Mesenchymal stem cell (in vitro differentiated cells and primary cell): ENCODE data around the gene ADTRP.

ENCODE experiments used
- DNase-seq: peaks from one replicate; pipeline ENCODE4 v3.0.0-alpha.2; 2013
- H2AFZ ChIP-seq: one replicate; pipeline ENCODE4 v1.6.1; 2013; ENCODE audit warnings: low read depth, mild to moderate bottlenecking, control low read depth, inconsistent platforms, low read length, moderate library complexity
- H2AK5ac ChIP-seq: 2 replicates; pipeline ENCODE4 v1.6.1; 2013; ENCODE audit warnings: low read length, moderate library complexity, mild to moderate bottlenecking, inconsistent platforms; ENCODE audit not compliant: severe bottlenecking
- H2BK120ac ChIP-seq: one replicate; pipeline ENCODE4 v1.6.1; 2013; ENCODE audit warnings: low read depth, mild to moderate bottlenecking, inconsistent platforms, low read length, moderate library complexity
- H2BK12ac ChIP-seq, 2 experiments: one replicate each; pipeline ENCODE4 v1.6.1; 2013; ENCODE audit warnings: inconsistent platforms in 2 of 2, low read length in 2 of 2, mild to moderate bottlenecking in 2 of 2, moderate library complexity in 2 of 2, control low read depth in 1 of 2
- H2BK15ac ChIP-seq: one replicate; pipeline ENCODE4 v1.6.1; 2013; ENCODE audit warnings: mild to moderate bottlenecking, low read depth, inconsistent platforms; ENCODE audit not compliant: poor library complexity, severe bottlenecking
- H2BK5ac ChIP-seq: 2 replicates; pipeline ENCODE4 v1.6.1; 2013; ENCODE audit warnings: low read depth, mild to moderate bottlenecking, low read length, control low read depth, inconsistent platforms; ENCODE audit not compliant: poor library complexity, severe bottlenecking
- H3K14ac ChIP-seq, 2 experiments: one replicate each; pipeline ENCODE4 v1.6.1; 2013; ENCODE audit warnings: inconsistent platforms in 2 of 2, low read length in 2 of 2, control low read depth in 1 of 2, mild to moderate bottlenecking in 1 of 2, moderate library complexity in 1 of 2
- H3K18ac ChIP-seq, 2 experiments: one replicate each; pipeline ENCODE4 v1.6.1; 2013; ENCODE audit warnings: inconsistent platforms in 2 of 2, low read length in 2 of 2, control low read depth in 1 of 2, low read depth in 1 of 2, mild to moderate bottlenecking in 1 of 2
- H3K23ac ChIP-seq, 2 experiments: one replicate each; pipeline ENCODE4 v1.6.1; 2013; ENCODE audit warnings: inconsistent platforms in 2 of 2, low read length in 2 of 2, mild to moderate bottlenecking in 2 of 2, moderate library complexity in 2 of 2, control low read depth in 1 of 2
- H3K27ac ChIP-seq: 2 replicates; pipeline ENCODE4 v1.5.1; 2013; ENCODE audit warnings: mild to moderate bottlenecking, moderate library complexity, low read length, control low read depth, inconsistent platforms; ENCODE audit not compliant: poor library complexity, severe bottlenecking
- H3K27me3 ChIP-seq, 2 experiments: 2 replicates each; pipeline versions ENCODE4 v1.6.1 to v1.7.0; 2013; ENCODE audit warnings: low read length in 2 of 2, mild to moderate bottlenecking in 2 of 2, moderate library complexity in 2 of 2, control low read depth in 1 of 2, inconsistent platforms in 1 of 2; ENCODE audit not compliant: control insufficient read depth in 1 of 2, insufficient read depth in 1 of 2
- H3K36me3 ChIP-seq, 2 experiments: 2 replicates each; pipeline versions ENCODE4 v1.6.1 to v1.7.0; 2013; ENCODE audit warnings: low read length in 2 of 2, control low read depth in 1 of 2, inconsistent platforms in 1 of 2, low read depth in 1 of 2, mild to moderate bottlenecking in 1 of 2; ENCODE audit not compliant: insufficient read depth in 2 of 2, control insufficient read depth in 1 of 2
- H3K4ac ChIP-seq, 2 experiments: one replicate each; pipeline ENCODE4 v1.6.1; 2013; ENCODE audit warnings: inconsistent platforms in 2 of 2, low read length in 2 of 2, mild to moderate bottlenecking in 2 of 2, moderate library complexity in 2 of 2, control low read depth in 1 of 2, low read depth in 1 of 2
- H3K4me1 ChIP-seq: 2 replicates; pipeline ENCODE4 v1.6.1; 2013; ENCODE audit warnings: low read depth, low read length, control low read depth; ENCODE audit not compliant: control insufficient read depth, insufficient read depth
- H3K4me2 ChIP-seq: 2 replicates; pipeline ENCODE4 v1.6.1; 2013; ENCODE audit warnings: low read length, mild to moderate bottlenecking, inconsistent platforms; ENCODE audit not compliant: poor library complexity, severe bottlenecking
- H3K4me3 ChIP-seq, 2 experiments: 2 replicates each; pipeline versions ENCODE4 v1.5.1 to v1.7.0; 2013; ENCODE audit warnings: low read length in 2 of 2, mild to moderate bottlenecking in 2 of 2, control low read depth in 1 of 2, low read depth in 1 of 2; ENCODE audit not compliant: insufficient read depth in 1 of 2
- H3K79me1 ChIP-seq: replicated peaks from 2 replicates; pipeline ENCODE4 v1.6.1; 2013; ENCODE audit warnings: mild to moderate bottlenecking, control low read depth, low read length, inconsistent platforms; ENCODE audit not compliant: poor library complexity, severe bottlenecking
- H3K9ac ChIP-seq: 2 replicates; pipeline ENCODE4 v1.7.0; 2013; ENCODE audit warnings: mild to moderate bottlenecking, low read length, moderate library complexity
- H3K9me3 ChIP-seq: 2 replicates; pipeline ENCODE4 v1.7.0; 2013; ENCODE audit warnings: mild to moderate bottlenecking, low read length; ENCODE audit not compliant: control insufficient read depth
- H4K8ac ChIP-seq: one replicate; pipeline ENCODE4 v1.6.1; 2013; ENCODE audit warnings: inconsistent platforms, mild to moderate bottlenecking, low read length, moderate library complexity
- H4K91ac ChIP-seq: one replicate; pipeline ENCODE4 v1.6.1; 2013; ENCODE audit warnings: mild to moderate bottlenecking, low read length, inconsistent platforms
- WGBS: methylation state at CpG from one replicate; pipeline ENCODE4 v1.1.7; 2013; ENCODE audit warnings: mixed read lengths; 5-methylcytosine and 5-hydroxymethylcytosine counted together

The ADTRP gene

DNA sequence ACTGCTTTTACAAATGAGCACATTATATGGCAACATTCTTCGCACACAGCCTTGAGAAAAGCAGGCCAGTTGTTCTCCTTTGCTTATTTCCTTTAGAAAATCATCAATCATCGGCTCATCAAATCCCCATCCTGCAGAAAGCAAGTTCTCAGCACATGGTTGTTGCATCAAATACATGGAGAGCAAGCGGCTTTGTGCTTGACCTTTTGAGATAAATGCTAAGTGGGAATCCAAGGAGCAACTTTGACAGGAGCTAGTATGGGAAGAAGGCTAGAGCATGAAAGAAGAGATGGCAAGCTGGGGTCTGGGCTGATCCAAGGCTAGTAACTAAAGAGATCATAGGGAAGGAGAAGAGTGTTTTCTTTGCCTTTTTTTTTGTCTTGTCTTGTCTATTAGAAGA is 43.2 kb upstream of the ADTRP start:
- H3K79me1 ChIP-seq: no peaks in the 10 kb centered on the region
- no peak overlapping the region for H2BK120ac ChIP-seq
- no peak overlapping the region for H2AFZ ChIP-seq
- no peak overlapping the region for H2BK12ac ChIP-seq
- no peak overlapping the region for H3K4ac ChIP-seq
- H3K4me1 ChIP-seq: no peaks in the 10 kb centered on the region
- H3K14ac ChIP-seq: no peak overlapping the region
- H3K4me2 ChIP-seq: no peak overlapping the region
- no peaks in the 10 kb centered on the region for H3K36me3 ChIP-seq
- peaks cover 4% of the 10 kb centered on the region for H3K9me3 ChIP-seq
- H4K91ac ChIP-seq: no peak overlapping the region
- H3K27me3 ChIP-seq: no peaks in the 10 kb centered on the region
- no peak overlapping the region for H3K27ac ChIP-seq
- no peak overlapping the region for H3K23ac ChIP-seq
- no peak overlapping the region for H2BK5ac ChIP-seq
- H3K18ac ChIP-seq: no peak overlapping the region
- no peak overlapping the region for H2BK15ac ChIP-seq
- H4K8ac ChIP-seq: no peak overlapping the region
- no peak overlapping the region for H3K9ac ChIP-seq
- DNase-seq: no peak
- no peak overlapping the region for H3K4me3 ChIP-seq
- no peak overlapping the region for H2AK5ac ChIP-seq
- WGBS: 86% methylated on average over 3 of the region's 3 CpGs

GRCh38 chr6:11820821-11821220 is 42.2 kb upstream of the ADTRP start:
- Histone ChIP-seq H2AFZ (no peak overlapping the region), H2BK120ac (no peak overlapping the region), H4K8ac (no peak overlapping the region), H3K27me3 (no peaks in the 10 kb centered on the region), H3K27ac (no peak overlapping the region), H2BK5ac (no peak overlapping the region), H3K9me3 (peaks cover 4% of the 10 kb centered on the region), H4K91ac (no peak overlapping the region), H3K4me3 (no peak overlapping the region), H3K36me3 (no peaks in the 10 kb centered on the region), H2BK15ac (no peak overlapping the region), H3K4me2 (no peak overlapping the region), H2AK5ac (no peak overlapping the region), H3K79me1 (no peaks in the 10 kb centered on the region), H3K9ac (no peak overlapping the region), H2BK12ac (no peak overlapping the region), H3K4ac (no peak overlapping the region), H3K18ac (no peak overlapping the region), H3K14ac (no peak overlapping the region), H3K4me1 (no peaks in the 10 kb centered on the region), H3K23ac (no peak overlapping the region)
- DNase-seq: no peak
- WGBS: 98% methylated on average over 2 of the region's 4 CpGs

- Histone ChIP-seq H3K14ac (no peak overlapping the region), H3K27ac (no peak overlapping the region), H3K4me1 (peaks cover 2% of the 10 kb centered on the region), H3K9me3 (peaks cover 4% of the 10 kb centered on the region), H3K9ac (no peak overlapping the region), H4K91ac (no peak overlapping the region), H2BK12ac (no peak overlapping the region), H2BK5ac (no peak overlapping the region), H3K36me3 (no peaks in the 10 kb centered on the region), H3K4me3 (no peak overlapping the region), H2AFZ (no peak overlapping the region), H3K4me2 (no peak overlapping the region), H4K8ac (peak overlapping the region; percentile 12), H3K23ac (no peak overlapping the region), H2BK15ac (no peak overlapping the region), H2AK5ac (peak overlapping the region; percentile 39), H3K18ac (no peak overlapping the region), H3K27me3 (no peaks in the 10 kb centered on the region), H3K4ac (no peak overlapping the region), H2BK120ac (no peak overlapping the region), H3K79me1 (peaks cover 2% of the 10 kb centered on the region)
- 98% methylated on average over 3 of the region's 3 CpGs for WGBS
- no peak for DNase-seq
Observed at GRCh38 chr6:11819486-11819885, 40.9 kb upstream of the ADTRP start.

DNA sequence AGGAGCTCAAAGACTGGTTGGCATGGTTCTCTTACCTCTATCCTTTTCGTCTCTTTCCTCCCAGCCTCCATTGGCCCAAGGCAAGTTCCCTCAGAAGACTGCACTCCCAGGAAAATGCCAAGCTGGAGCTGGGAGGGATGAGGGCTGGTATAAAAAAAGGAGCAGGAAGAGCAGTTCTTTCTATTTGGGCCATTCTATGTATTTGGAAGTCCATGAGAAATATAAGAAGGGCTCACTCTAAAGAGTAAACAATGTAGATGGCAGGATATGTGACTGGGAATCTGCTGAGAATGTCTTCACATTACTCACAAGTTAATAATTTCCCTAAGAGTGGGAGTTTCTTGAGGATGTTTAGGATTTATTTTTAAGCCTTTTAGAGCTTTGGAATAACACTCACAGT is 36.6 kb upstream of the ADTRP start:
- Histone ChIP-seq H3K4me3 (no peak overlapping the region), H3K23ac (no peak overlapping the region), H3K14ac (no peak overlapping the region), H3K4ac (peak overlapping the region in 1 of 2 experiments; percentile 32), H2BK5ac (peak overlapping the region; percentile 61), H2AK5ac (peak overlapping the region; percentile 40), H2BK15ac (peak overlapping the region; percentile 80), H2BK120ac (no peak overlapping the region), H3K4me2 (peak overlapping the region; percentile 32), H3K4me1 (peaks cover 2% of the 10 kb centered on the region), H4K91ac (no peak overlapping the region), H3K9ac (no peak overlapping the region), H3K9me3 (peaks cover 4% of the 10 kb centered on the region), H2AFZ (no peak overlapping the region), H3K36me3 (no peaks in the 10 kb centered on the region), H4K8ac (peak overlapping the region; percentile 49), H3K27me3 (no peaks in the 10 kb centered on the region), H2BK12ac (peak overlapping the region in 1 of 2 experiments; percentile 84), H3K18ac (peak overlapping the region in 1 of 2 experiments; percentile 69), H3K27ac (peak overlapping the region; percentile 91), H3K79me1 (peaks cover 2% of the 10 kb centered on the region)
- WGBS: no CpG with 5 or more reads among the region's 1 CpG
- DNase-seq: peak; percentile 75
